Right lobe of liver (tissue), 4 donors: Measurements from ENCODE around the gene NAXE.

ENCODE experiments used
- CTCF ChIP-seq, 4 donors: fragments of 200-600 bp in 3 of 4; fragments of 450-650 bp in 1 of 4; IDR thresholded peaks; one replicate each; pipeline versions ENCODE4 v1.5.1 to v1.8.0; 2016 to 2022; ENCODE audit warnings: antibody characterized with exemption in 4 of 4, mild to moderate bottlenecking in 2 of 4
- POLR2A ChIP-seq: fragments of 450-650 bp; IDR thresholded peaks from one replicate; pipeline ENCODE4 v1.6.1; 2017; ENCODE audit warnings: antibody characterized with exemption, mild to moderate bottlenecking
- donor health status: DM: no; HTN: no; CAD: no.
- donor health status: DM: no; HTN: no; CAD: no.
- donor health status: DM: no; HTN: yes; CAD: no.

DNA sequence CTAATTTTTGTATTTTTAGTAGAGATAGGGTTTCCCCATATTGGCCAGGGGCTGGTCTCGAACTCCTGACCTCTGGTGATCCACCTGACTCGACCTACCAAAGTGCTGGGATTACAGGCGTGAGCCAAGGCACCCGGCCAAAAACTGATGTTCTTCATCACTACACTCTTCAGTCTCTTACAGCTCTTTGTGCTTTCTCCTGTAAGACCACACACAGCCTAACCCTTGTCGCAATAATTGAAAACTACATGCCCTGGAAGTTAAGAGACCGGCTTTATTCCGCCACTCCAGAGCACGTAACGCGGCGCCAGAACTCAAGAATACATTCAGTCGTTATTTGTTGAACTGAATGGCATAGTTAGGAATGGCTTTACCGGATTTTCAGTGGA lies 9.2 kb downstream of the NAXE start:
- TF ChIP-seq POLR2A, result no peak
- TF ChIP-seq CTCF (IDR thresholded peaks at IDR 0.05), result no peak
